Kidney (tissue), 14 donors: ENCODE results near the gene GOLIM4. TPM values are rescaled to one million over a fixed set of nuclear protein-coding genes. Genes with fewer than 3 reads are reported as not detected.

Source experiments
- DNase-seq, 5 donors: peaks; one replicate each; pipeline ENCODE4 v3.0.0-alpha.2; 2013 to 2020
- FAIRE-seq: peaks from 2 replicates; lab custom pipeline; 2012; peaks lifted over from hg19 to GRCh38; lab: Jason Lieb, UNC
- H3K27ac ChIP-seq, 2 donors: one replicate each; pipeline ENCODE4 v1.7.0; 2013; ENCODE audit warnings: low read depth in 2 of 2, low read length in 2 of 2, inconsistent platforms in 1 of 2
- H3K27me3 ChIP-seq: one replicate; pipeline ENCODE4 v1.7.1; 2013; ENCODE audit warnings: low read length, inconsistent platforms; ENCODE audit not compliant: control insufficient read depth, insufficient read depth
- H3K36me3 ChIP-seq, 3 donors: one replicate each; pipeline versions ENCODE4 v1.7.0 to v1.7.1; 2013; ENCODE audit warnings: low read length in 3 of 3, control low read depth in 1 of 3, inconsistent platforms in 1 of 3; ENCODE audit not compliant: insufficient read depth in 3 of 3, control insufficient read depth in 2 of 3
- H3K4me1 ChIP-seq, 3 donors: one replicate each; pipeline versions ENCODE4 v1.7.0 to v1.7.1; 2013; ENCODE audit warnings: low read length in 3 of 3, inconsistent platforms in 1 of 3, low read depth in 1 of 3; ENCODE audit not compliant: control insufficient read depth in 2 of 3, insufficient read depth in 2 of 3
- H3K4me3 ChIP-seq, 3 donors: one replicate each; pipeline versions ENCODE4 v1.7.0 to v1.8.1; 2013; ENCODE audit warnings: low read length in 3 of 3, control low read depth in 1 of 3, inconsistent platforms in 1 of 3
- H3K9ac ChIP-seq, 3 donors: one replicate each; pipeline versions ENCODE4 v1.7.0 to v1.7.1; 2013; ENCODE audit warnings: low read length in 3 of 3, control low read depth in 1 of 3, inconsistent platforms in 1 of 3
- H3K9me3 ChIP-seq, 3 donors: one replicate each; pipeline versions ENCODE4 v1.7.0 to v1.7.1; 2013; ENCODE audit warnings: low read length in 3 of 3, control low read depth in 1 of 3, inconsistent platforms in 1 of 3; ENCODE audit not compliant: control insufficient read depth in 2 of 3, insufficient read depth in 1 of 3
- CTCF ChIP-seq: IDR thresholded peaks from 3 replicates; pipeline ENCODE4 v1.5.1; 2012; ENCODE audit warnings: mild to moderate bottlenecking, moderate library complexity, borderline replicate concordance; ENCODE audit not compliant: insufficient read depth; ENCODE audit errors: extremely low read depth
- intact Hi-C: fragments of 100-400 bp; cut with DNase I; formaldehyde crosslinking; loops from one replicate; pipeline ENCODE4 v1.11.1; 2022
- polyA plus RNA-seq: library from polyadenylated mRNA; stranded (reverse); fragments of 350-450 nt; fragmentation: Illumina TruSeq; extraction: RNeasy Lipid Tissue Mini Kit (QIAGEN cat#74804); gene quantifications from one replicate; pipeline ENCODE4 v1.2.3, GENCODE V29; 2014; ENCODE audit warnings: low read depth, low replicate concordance; ENCODE audit not compliant: insufficient read depth
- total RNA-seq: library from RNA; stranded (reverse); fragmentation: NEBNext Ultra II Directional; extraction: Animal tissue kit (Norgen Biotek cat#: 25700); gene quantifications from one replicate; pipeline ENCODE4 v1.2.1, GENCODE V29; 2021
- donor health status: control.
- donor health status: control.
- donor health status: control.
- donor health status: control.
- donor health status: control.
- donor health status: DM: yes; HTN: yes; CAD: no.
- donor health status: Normal renal cell carcinoma (clear cell type).

The GOLIM4 gene
- total and polyA plus RNA-seq, 2 donors from 2014 or later: 15.5 to 29.9 TPM

DNA sequence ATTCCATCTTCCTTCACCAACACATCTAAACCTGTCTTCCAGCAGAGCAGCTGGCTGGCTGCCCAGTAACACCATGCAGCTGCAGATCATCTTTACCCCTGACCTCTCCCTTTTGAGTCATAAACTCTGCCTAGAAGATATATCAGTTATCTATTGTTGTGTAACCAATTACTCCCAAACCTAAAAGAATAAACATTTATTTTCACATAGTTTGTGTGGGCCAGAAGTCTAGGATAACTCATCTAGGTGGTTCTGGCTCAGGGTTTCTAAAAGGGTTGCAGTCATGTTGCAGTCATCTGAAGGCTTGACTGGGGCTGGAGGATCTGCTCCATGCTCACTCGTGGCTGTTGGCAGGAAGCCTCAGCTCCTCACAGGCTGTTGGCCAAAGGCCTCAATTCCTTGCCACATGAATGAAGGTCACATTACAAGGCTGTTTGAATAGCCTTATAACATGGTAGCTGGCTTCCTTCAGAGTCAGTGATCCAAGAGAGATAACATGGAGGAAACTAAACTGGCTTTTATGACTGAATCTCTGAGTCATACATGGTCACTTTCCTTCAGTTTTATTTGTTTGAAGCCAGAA is 92.8 kb downstream of the GOLIM4 start:
- TF ChIP-seq CTCF: no peak
- Histone ChIP-seq H3K27me3 (no peaks in the 10 kb centered on the region), H3K4me3 (no peak overlapping the region), H3K36me3 (no peaks in the 10 kb centered on the region), H3K9me3 (no peaks in the 10 kb centered on the region), H3K9ac (no peak overlapping the region), H3K4me1 (no peaks in the 10 kb centered on the region), H3K27ac (no peak overlapping the region)
- intact Hi-C loops: no loop called here
- FAIRE-seq (no peak), DNase-seq (no peak)

GRCh38 chr3:168001244-168001643 is 94.5 kb downstream of the GOLIM4 start:
- Histone ChIP-seq H3K4me1 (no peaks in the 10 kb centered on the region), H3K36me3 (no peaks in the 10 kb centered on the region), H3K9ac (no peak overlapping the region), H3K9me3 (no peaks in the 10 kb centered on the region), H3K4me3 (no peak overlapping the region), H3K27me3 (no peaks in the 10 kb centered on the region), H3K27ac (no peak overlapping the region)
- DNase-seq (no peak), FAIRE-seq (no peak)
- no peak for TF ChIP-seq CTCF
- intact Hi-C loops: no loop called here

DNA sequence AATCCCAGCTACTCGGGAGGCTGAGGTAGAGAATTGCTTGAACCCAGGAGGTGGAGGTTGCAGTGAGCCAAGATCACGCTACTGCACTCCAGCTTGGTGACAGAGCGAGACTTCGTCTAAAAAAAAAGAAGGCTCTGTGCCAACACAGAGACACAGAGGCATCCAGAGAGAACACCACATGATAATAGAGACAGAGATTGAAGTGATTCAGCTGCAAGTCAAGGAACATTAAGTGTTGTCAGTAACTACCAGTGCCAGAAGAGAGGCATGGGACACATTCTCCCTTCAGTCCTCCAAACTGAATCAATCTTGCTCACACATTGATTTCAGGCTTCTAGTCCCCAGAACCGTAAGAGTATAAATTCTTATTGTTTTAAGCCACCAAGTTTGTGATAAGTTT is 97.5 kb downstream of the GOLIM4 start:
- Histone ChIP-seq H3K27me3 (no peaks in the 10 kb centered on the region), H3K27ac (no peak overlapping the region), H3K36me3 (no peaks in the 10 kb centered on the region), H3K9ac (no peak overlapping the region), H3K4me1 (no peaks in the 10 kb centered on the region), H3K9me3 (no peaks in the 10 kb centered on the region), H3K4me3 (no peak overlapping the region)
- no peak for FAIRE-seq
- TF ChIP-seq CTCF: no peak
- intact Hi-C loops: no loop called here
- no peak for DNase-seq

- Histone ChIP-seq H3K36me3 (no peaks in the 10 kb centered on the region), H3K27ac (no peak overlapping the region), H3K9me3 (no peaks in the 10 kb centered on the region), H3K4me1 (no peaks in the 10 kb centered on the region), H3K4me3 (no peak overlapping the region), H3K9ac (no peak overlapping the region), H3K27me3 (no peaks in the 10 kb centered on the region)
- DNase-seq (peak in 1 of 5 donors; percentile 38), FAIRE-seq (no peak)
- intact Hi-C loops: no loop called here
- TF ChIP-seq CTCF: no peak
These were observed 99.2 kb downstream of the GOLIM4 start for GRCh38 chr3:167996514-167996913.
